NT2/D1 (cell line): ENCODE measurements around the gene MIPEP.

Experiments used
- SUZ12 ChIP-seq: IDR thresholded peaks from 2 replicates; pipeline ENCODE4 v1.6.1; 2011; ENCODE audit not compliant: insufficient read length, insufficient read depth; ENCODE audit errors: extremely low read depth
- YY1 ChIP-seq: IDR thresholded peaks from 2 replicates; pipeline ENCODE4 v1.6.1; 2011; ENCODE audit not compliant: insufficient read length, insufficient read depth
- ZNF274 ChIP-seq: IDR thresholded peaks from 2 replicates; pipeline ENCODE4 v1.6.1; 2011; ENCODE audit warnings: mild to moderate bottlenecking, low read depth, low read length

DNA sequence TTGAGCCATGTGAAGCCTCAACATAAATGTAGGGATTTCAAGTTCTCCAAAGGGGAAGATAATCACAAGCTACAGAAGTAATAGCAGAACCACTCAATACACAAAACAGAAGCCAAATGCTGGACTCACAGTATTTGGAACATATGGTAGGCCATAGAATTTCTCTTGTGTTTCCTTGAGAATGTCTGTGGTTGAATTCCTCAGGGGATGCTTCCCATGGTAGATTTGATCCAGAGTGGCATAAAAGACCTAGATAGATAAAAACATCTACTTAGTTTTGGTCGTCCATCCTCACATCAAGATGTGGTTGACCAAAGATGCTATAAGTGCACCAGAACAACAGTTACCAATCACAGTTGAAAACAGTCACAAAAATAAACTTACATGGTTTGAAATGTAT lies 83.4 kb downstream of the MIPEP start:
- TF ChIP-seq ZNF274 = no peak
- no peak for TF ChIP-seq YY1
- TF ChIP-seq SUZ12 = no peak
